ENCODE measurements around the gene ABCB11.

- TF ChIP-seq POLR2A (IDR thresholded peaks at IDR 0.05): no peak
- TF ChIP-seq CTCF (IDR thresholded peaks at IDR 0.05): no peak
These were observed 79.3 kb downstream of the ABCB11 start for GRCh38 chr2:168951871-168952270.

All from uterus (tissue), 2 donors.